GF-D8 (cell line): ENCODE results near the gene RNF220.

ENCODE experiments used
- DNase-seq: peaks from one replicate; lab custom pipeline; 2025; lab: John Stamatoyannopoulos, UW

Gene RNF220

DNA sequence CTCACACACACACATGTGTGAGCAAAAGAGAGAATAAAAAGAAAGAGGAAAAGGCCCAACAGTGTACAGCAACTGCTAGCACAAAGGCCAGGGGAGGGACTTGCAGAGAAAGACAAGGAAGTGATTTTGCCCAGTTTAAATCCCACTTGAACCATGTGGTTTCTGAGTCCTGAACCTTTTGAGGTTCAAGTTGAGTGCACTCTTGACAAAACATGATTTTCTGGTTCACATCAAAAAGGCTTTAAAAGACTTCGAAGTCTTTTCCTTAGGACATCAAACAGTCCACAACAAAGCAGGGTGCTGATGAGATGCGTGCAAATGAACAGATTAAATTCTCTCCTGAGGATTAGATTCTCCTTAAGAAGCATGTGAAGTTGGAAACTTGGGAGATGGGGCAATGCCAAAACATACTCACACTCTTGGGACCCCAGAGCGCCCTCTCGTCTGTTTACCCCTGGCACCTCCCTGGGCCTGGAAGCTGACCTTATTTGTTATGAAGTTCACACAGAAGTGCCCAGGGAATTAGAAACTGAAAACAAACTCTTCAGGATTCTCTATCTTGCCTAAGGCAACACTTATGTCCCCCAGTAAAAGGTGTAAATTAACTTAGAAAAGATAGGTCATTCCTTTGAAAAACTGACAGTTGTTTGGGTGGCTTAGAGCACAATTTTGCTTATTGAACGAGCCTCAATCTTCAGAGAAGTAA is 31.5 kb downstream of the RNF220 start:
- DNase-seq: no peak

DNA sequence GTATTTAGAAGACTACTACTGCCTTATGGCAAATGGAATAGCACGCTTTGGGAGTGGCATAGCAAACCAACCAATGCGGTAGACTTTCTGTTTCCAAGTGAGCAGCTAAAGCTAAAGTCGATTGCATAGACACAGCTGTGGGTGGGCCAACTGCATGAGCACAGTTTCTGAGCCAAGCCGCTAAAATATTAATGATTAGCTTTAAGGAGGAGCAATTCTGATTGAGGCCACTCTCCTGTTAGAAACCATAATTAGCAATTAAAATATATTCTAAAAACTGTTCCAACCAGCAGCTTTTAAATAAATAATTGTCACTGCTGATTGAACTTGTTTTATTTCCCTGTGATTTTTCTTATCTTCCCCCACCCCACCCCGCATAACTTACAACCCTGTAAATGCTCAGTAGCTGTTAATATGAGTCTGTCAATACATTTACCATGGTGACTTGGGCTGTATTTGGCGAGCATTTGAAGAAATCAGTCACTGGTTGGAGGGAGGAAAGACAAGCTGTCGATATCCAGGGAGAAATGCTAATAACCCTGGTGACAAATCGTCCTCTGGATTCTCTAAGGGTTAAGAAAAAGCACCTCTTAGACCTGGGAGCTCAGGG is 32.2 kb downstream of the RNF220 start:
- no peak for DNase-seq

DNA sequence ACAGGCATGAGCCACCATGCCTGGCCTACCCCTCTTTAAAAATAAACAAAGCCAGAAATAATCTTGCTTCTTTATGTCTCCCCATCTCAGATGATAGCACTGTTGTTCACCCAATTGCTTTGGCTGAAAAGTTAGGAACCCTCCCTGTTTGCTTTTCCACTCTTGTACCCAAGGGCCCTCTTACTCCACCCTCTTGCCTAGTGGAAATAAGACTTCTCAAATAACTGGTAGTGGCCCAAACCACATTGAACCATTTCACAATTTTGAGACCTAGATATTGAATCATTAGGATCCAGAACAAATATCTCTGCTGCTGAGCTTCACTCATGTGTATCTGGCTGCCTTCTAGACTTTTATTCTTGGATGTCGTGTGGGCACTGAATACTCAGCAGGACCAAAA is 37.7 kb downstream of the RNF220 start:
- no peak for DNase-seq

DNA sequence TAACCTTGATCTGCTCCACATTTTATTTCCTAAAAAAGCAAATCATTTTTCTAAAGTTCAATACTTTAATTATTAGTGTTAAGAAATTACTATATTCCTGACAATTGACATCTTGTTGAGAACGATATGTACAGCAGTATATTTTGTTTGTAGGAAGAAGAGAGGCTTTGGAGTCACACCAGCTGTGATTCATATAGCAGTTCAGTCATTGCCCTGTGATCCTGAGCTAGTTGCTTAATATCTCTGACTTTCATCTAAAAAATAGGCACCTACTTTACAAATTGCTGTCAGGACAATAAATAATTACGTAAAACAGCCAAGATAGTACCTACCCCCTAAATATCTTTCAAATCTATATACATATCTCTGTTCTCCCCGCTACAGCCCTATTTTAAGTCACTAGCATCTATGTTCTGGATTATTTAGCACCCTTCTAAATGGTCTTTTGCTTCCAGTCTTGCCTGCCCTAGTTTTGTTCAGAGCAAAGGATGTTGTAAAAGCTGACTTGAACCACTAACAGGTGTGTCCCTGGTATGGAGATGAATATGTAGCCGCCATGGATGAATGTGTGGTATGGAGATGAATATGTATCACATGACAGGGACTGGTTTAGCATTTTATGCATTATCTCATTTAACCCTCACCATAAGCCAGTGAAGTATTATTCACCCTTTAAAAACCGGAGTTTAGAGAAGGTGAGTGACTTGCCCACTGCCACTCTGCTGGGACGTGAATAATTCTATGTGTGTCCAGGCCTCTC is 42.2 kb downstream of the RNF220 start:
- no peak for DNase-seq

DNA sequence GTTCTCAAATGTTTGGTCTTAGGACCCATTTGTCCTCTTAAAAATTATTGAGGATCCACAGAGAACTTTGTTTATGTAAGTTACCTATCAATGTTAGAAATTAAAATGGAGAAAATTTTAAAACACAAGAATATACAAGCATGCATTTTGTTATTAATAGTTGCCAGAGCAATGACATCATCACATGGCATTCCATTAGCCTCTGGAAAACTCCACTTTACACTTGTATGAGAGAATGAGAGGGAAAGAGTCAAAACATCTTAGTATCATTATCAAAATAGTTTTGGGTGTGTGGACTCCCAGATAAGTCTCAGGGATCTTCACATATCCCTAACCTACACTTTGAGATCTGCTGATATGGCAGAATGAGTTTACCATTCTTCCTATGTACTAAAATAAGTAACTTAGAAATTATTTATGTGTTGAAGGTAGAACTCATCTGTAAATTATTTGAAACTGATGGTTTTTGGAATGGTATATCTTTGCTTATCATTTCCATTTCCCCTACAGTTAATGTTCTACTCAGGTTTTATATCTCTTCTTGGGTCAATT is 48.8 kb downstream of the RNF220 start:
- no peak for DNase-seq

DNA sequence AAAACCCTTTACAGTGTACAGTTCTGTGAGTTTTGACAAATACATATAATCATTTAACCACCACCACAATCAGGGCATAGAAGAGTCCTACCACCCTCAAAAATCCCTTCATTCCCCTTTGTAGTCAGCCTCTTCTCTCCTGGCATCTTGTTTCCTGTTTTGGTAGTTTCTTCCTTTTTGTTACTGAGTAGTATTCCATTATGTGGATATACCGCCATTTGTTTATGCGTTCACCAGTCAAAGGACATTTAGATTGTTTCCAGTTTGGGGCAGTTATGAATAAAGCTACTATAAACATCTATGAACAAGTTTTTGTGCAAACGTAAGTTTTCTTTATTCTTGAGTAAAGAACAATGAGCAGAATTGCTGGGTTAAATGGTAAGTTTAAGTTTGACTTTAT is 49.6 kb downstream of the RNF220 start:
- no peak for DNase-seq

DNA sequence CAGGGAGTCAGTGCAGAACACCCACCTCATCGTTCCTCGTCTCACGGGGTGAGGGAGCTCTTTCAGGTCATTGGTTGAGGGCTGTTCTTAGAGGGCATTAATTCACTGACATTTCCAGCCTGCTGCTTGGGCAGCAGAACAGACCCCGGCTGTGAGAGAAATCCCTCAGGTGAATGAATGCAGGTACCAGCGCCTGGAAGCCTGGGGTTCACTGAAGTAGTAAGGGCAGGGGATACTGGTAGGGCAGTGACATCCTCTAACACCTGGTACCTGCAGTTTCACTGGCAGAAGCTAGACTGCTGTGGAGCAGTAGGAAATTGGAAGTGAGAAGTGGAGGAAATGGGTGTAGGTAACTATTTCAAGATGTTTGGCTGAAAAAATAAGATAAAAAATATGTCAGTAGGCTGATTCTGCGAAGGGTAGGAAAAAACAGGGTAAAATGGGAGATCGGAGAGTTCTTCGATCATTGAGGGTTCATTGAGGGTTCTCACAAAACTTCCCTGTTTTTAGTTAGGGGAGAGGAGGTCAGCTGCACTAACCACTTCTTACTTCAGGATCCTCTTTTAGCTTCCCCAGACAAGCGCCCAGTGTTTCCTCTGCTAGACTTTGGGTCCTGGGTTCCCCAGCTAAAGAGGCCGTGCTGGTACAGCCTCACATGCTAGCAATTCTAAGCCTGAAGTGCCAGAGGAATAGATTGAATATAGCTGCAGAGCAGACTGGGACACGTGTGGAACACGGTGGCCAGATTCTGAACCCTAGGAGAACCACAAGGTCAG is 55.2 kb downstream of the RNF220 start:
- DNase-seq: no peak

DNA sequence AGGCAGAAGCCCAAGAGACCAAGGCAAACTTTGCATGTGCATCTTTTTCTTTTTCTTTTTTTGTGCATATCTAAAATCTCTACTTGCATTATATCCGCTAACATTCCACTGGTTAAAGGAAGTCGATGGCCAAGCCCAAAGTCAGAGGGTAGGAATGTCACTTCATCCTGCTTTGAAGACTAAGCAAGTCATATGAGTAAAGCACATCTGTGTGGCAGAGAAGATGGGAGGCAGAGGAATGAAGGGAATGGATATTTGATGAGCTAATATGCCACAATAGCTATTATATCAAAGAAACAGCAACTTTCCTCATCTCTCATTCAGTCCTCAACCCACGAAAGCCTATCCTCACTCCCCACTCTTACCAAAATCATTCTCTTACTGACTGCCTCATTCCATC is 59.3 kb downstream of the RNF220 start:
- DNase-seq: no peak

DNA sequence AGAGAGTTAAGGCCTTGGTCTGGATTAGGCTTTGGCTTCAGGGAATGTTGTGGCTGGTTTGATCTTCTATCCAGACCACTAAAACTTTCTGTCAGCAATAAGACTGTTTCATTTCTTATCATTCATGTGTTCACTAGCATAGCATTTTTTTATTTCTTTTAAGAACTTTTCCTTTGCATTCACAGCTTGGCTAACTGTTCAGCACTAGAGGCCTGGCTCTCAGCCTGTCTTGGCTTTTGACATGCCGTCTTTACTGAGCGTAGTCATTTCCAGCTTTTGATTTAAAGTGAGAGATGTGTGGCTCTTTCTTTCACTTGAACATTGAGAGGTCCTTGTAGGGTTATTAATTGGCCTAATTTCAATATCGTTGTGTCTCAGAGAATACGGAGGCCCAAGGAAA is 62.5 kb downstream of the RNF220 start:
- DNase-seq: no peak

DNA sequence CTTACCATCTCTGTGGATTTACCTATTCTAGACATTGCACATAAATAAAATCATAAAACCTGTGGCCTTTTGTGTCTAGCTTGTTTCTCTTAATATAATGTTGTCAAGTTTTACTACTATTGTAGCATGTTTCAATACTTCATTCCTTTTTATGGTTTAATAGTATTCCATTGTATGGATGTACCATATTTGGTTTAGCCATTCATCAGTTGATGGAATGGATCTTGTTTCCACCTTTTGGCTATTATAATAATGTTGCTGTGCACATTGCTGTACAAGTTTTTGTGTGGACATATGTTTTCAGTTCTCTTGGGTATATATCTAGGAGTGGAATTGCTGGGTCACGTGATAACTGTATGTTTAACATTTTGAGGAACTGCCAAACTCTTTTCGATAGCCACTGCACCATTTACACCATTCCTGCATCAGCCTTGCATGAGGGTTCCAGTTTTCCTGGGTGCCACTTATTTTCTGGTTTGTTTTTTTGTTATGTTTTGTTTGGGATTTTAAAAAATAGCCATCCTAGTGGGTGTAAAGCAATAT is 66.9 kb downstream of the RNF220 start:
- DNase-seq: no peak

DNA sequence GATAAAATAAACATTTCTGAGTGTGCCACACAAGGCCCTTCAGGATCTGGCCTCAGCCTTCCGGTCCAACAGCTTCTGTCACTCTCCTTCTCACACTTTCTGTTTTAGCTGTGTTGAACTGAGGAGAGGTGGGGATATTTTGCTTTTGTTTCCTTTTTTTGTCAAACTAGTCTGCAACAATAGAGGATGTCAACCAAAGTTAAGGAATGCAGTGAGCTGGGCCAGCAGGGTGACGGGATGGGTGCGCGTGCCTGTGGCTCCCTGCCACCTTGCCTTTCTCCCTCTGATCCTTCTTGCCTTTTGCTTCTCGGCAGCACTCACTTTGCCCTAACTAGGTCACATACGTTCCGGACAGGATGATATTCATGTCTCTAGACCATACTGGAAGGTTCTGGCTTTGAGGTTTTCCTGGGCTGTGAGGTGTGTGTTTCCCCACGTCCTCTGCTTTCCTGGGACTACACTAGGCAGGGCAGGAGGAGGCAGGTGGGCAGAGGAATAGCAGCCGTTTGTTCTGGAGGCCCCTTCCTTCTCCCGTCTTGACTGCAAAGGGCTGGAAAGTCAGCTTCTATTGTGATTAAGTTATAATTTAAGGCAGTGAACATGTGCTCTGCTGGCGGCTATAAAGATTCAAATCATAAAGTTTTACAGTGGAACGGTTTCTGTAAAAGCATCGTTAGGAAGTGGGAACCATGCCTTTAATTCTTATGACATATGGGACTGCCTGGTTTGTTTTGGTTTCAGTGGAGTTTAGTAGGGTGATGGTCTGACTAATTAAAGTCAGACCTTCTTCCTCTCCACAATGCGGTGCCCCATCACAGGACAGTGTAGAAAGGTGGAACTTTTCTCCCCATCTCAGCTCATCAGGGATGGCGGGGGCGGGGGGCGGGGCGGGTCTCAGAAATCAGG is 67.8 kb downstream of the RNF220 start:
- DNase-seq: no peak

DNA sequence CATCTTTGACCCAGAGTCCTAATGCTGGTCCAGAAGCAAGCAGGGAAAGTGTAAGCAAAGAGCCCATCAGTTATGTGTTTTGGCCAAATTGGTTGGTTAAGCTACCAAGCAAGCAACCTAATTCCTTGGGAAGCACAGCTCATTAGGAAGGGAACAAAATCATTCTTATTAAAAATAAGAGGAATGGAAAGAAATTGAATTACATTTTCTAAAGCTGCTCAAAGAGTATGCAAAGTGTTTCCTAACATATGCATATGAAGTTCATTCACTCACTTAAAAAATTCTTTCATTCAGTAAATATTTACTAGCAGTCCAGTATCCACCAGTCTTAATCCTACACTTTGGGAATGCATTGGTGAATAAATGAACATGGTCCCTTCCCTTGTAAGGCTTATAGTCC is 71.8 kb downstream of the RNF220 start:
- no peak for DNase-seq

DNA sequence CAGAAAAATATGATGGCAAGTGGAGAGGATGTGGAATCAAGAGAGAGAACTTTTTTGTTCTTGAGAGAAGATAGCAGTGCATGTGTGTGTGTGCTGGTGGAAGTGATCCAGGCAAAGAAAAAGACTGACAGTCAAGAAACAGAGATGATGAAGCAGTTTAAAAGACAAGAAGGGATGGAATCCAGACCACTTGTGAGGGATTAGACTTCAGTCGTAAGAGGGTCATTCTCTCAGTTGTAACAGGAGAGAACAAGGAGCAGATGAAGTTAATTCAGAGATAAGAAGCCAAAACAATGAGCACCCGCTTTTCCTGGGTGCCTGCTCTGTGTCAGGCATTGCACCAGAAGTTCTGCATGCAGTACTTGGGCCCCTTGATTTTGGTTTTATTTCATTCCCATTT is 76.6 kb downstream of the RNF220 start:
- no peak for DNase-seq

DNA sequence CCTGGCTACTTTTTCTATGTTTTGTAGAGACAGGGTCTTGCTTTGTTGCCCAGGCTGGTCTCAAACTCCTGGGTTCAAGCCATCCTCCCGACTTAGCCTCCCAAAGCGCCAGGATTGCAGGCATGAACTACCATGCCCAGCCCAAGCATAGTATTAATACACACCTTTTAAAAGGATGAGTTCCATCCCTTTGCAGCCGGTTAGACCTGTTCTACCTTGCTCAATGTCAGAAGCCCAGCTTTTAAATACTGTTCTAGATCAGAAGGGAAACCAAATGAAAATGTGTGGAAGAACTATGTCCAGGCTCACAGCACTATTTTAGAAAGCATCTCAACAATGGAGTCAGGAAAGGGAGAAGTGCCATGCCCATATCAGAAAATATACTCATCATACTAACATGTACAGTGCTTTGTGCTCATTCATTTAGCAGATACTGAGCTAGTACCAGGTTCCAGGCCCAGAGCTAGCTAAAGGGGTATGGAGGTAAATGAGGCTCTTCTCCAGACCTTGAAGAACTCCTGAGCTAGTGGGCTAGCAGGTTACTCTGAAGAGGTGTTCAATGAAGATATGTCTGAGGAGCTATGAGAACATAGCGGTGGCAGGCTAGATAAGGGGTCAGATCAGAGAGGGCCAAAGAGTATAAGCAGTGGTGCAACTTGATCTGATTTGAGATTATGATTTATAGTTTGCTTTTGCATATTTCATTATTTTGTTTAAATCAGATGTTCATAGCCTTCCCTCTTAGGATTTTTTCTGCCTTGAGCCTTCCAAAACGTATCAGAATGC is 78.2 kb downstream of the RNF220 start:
- no peak for DNase-seq

DNA sequence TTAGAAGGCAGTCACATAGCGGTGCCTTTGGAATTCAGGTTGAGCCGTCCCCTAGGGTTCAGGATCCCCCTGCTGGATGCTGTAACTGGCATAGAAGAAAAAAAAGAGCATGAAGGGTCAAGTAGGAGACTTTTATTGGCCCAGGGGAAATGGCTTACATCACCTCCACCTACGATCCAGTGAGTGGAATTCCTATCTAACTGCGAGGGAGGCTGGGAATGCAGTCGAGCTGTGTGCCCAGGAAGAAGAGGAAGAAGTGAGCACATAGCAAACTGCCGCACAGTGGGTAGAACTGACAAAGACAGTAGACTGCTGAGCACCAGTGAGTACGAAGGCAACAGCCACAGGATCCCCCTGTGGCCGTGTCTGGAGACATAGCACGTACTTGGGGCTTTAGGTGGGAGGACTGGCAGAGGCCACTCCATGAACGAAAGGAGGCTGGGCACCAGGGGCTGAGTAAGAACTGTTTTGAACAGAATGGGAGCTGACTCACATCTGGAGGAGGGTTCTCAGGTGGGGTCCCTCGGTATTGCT is 79.2 kb downstream of the RNF220 start:
- no peak for DNase-seq

DNA sequence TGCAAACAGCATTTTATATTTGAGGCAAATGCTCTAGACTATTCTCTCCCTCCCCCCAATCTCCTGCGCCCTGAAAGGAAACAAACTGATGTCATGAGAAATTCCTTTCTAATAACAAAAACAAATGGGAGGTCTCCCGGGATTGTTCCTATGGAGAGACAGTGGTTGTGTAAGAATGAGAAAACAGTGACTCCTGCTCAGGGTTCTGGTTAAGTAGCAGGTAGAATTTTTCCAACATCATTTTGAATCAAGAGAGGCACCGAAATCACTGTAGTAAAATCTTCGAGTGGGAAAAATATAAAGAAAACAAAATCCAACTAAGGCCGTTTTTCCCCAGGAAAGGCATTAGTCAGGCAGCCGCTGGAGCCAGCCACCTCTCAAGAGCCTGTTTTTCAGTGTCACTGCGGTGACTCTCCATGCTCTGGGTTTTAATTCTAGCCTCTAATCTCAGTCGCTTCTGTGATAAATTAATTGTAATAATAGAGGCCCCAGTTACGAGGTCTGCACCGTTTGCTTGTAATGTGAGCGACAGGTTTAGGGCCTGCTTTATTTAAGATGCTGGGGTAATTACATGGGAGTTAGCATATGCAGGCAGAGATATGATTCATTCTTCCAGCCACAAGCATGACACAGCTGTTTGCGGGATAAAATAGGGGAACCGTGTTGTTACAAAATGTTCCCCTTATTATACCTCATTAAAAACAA is 80.3 kb downstream of the RNF220 start:
- DNase-seq: peak; percentile 91

DNA sequence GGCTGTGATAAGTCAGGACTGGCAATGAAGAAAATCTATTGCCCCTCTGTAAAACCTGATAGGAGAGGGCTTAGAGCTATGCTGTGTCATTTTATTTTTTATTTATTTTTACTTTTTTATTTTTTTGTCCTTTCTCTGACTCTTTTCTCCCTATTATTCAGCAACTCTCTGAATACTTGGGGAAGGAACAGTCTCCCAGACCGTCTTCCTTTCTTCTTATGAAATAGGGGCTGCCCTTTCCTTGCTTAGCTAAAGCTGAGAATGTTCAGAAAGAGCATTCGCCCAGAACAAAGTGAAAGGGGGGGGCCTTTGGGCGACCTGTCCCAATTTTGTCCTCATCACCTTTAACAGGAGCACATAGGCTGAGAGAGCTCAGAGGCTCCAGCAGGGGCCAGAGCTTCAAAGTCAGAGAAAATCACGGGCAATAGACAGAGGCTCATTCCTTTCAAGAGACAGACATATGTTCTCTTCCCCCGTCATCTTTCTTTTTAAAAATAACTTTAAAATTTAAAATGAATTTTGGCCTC is 80.9 kb downstream of the RNF220 start:
- DNase-seq: no peak

DNA sequence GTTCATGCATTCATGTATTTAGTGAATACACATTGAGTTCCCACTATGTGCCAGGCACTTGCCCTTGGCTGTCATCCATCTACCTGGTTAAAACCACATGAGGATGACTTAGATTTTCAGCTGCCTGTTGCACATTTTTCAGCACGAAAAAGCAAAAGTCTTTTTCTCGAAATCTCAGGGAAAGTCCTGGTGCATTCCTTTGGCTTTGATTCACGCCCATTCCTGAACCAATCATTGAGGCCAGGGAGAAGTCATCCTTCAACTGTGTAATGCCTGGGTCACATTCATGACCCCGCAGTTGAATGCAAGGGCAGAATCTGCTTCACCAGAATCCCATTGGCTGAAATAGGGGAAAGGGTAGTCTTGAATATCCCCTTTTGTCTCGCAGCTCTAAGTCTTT is 84.4 kb downstream of the RNF220 start:
- DNase-seq: no peak
